ENCODE results near the gene PRCP.

PRCP gene

DNA sequence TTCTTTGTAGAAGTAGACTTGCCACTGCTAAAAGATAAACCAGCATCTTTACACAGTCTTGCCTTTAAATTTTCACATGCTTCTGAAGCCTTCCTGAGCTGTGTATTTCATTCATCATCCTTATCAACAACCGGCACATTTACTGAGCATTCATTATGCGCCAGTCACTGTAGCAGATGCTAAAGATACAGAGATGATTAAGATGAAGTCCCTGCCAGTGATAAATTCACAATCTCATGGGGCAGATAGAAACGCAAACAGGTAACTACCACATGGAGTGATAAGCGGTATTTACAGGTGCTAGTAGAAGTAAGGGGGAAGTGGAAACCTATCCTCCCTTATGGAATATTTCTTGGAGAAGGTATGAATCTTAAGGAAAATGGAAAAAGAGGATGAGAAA is 67.2 kb downstream of the PRCP start:
- no peak overlapping the region for H3K4me2 ChIP-seq (ENCODE audit: low read length, poor library complexity, severe bottlenecking)
- no peak overlapping the region for H2AFZ ChIP-seq (ENCODE audit: low read depth, low read length)
- peaks cover 0 to 22% of the 10 kb centered on the region in 2 experiments for H3K36me3 ChIP-seq (ENCODE audit: control insufficient read depth in 1 of 2, insufficient read depth in 2 of 2, low read depth in 1 of 2, low read length in 2 of 2)
- no peaks in the 10 kb centered on the region for H3K9me3 ChIP-seq (ENCODE audit: control insufficient read depth, low read length)
- H3K27me3 ChIP-seq (ENCODE audit: control insufficient read depth in 1 of 2, insufficient read depth in 1 of 2, low read length in 2 of 2): no peaks in the 10 kb centered on the region
- no peak overlapping the region for H3K9ac ChIP-seq (ENCODE audit: low read length)
- H4K8ac ChIP-seq (ENCODE audit: low read length): no peak overlapping the region
- no peak overlapping the region for H3K14ac ChIP-seq (ENCODE audit: low read length in 2 of 2)
- WGBS: over 99% methylated on average over 4 of the region's 4 CpGs
- H3K4me3 ChIP-seq (ENCODE audit: insufficient read depth in 1 of 2, low read depth in 1 of 2, low read length in 2 of 2): no peak overlapping the region
- no peak overlapping the region for H2BK12ac ChIP-seq (ENCODE audit: low read length in 2 of 2)
- H3K79me1 ChIP-seq (replicated peaks; ENCODE audit: low read length, poor library complexity, severe bottlenecking): no peaks in the 10 kb centered on the region
- H3K23ac ChIP-seq (ENCODE audit: low read length in 2 of 2): no peak overlapping the region
- no peak overlapping the region for H3K27ac ChIP-seq (ENCODE audit: low read length, poor library complexity, severe bottlenecking)
- DNase-seq: no peak
- H3K4me1 ChIP-seq (ENCODE audit: control insufficient read depth, insufficient read depth, low read depth, low read length): no peaks in the 10 kb centered on the region
- H2BK15ac ChIP-seq (ENCODE audit: low read depth, poor library complexity, severe bottlenecking): no peak overlapping the region
- H4K91ac ChIP-seq (ENCODE audit: low read length): no peak overlapping the region
- H3K4ac ChIP-seq (ENCODE audit: low read depth in 1 of 2, low read length in 2 of 2): no peak overlapping the region
- no peak overlapping the region for H2BK120ac ChIP-seq (ENCODE audit: low read depth, low read length)
- no peak overlapping the region for H3K18ac ChIP-seq (ENCODE audit: low read depth in 1 of 2, low read length in 2 of 2)
- no peak overlapping the region for H2BK5ac ChIP-seq (ENCODE audit: low read depth, low read length, poor library complexity, severe bottlenecking)
- H2AK5ac ChIP-seq (ENCODE audit: low read length, severe bottlenecking): no peak overlapping the region

DNA sequence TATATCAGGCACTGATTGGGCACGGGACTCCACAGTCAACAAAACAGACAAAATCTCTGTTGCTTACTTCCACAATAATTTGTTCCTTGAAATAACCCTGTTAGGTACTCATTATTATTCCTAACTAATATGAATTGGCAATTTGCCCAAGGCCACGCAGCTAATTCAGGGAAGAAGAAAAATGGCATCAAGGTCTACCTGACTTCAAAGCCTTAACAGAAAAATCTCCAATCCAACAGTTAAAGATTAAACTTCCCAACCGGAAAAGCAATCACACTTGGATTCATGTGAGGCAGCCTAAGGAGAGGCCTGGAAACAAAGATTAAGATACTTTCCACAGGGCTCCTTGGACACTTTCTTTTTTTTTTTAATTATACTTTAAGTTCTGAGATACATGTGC is 68.9 kb downstream of the PRCP start:
- Histone ChIP-seq H4K91ac (ENCODE audit: low read length) (no peak overlapping the region), H3K9me3 (ENCODE audit: control insufficient read depth, low read length) (no peaks in the 10 kb centered on the region), H3K27me3 (ENCODE audit: control insufficient read depth in 1 of 2, insufficient read depth in 1 of 2, low read length in 2 of 2) (no peaks in the 10 kb centered on the region), H2BK12ac (ENCODE audit: low read length in 2 of 2) (no peak overlapping the region), H3K18ac (ENCODE audit: low read depth in 1 of 2, low read length in 2 of 2) (no peak overlapping the region), H3K27ac (ENCODE audit: low read length, poor library complexity, severe bottlenecking) (no peak overlapping the region), H2AFZ (ENCODE audit: low read depth, low read length) (no peak overlapping the region), H3K36me3 (ENCODE audit: control insufficient read depth in 1 of 2, insufficient read depth in 2 of 2, low read depth in 1 of 2, low read length in 2 of 2) (peaks cover 0 to 7% of the 10 kb centered on the region in 2 experiments), H3K23ac (ENCODE audit: low read length in 2 of 2) (no peak overlapping the region), H2BK15ac (ENCODE audit: low read depth, poor library complexity, severe bottlenecking) (no peak overlapping the region), H2AK5ac (ENCODE audit: low read length, severe bottlenecking) (no peak overlapping the region), H2BK5ac (ENCODE audit: low read depth, low read length, poor library complexity, severe bottlenecking) (no peak overlapping the region), H3K4me2 (ENCODE audit: low read length, poor library complexity, severe bottlenecking) (no peak overlapping the region), H4K8ac (ENCODE audit: low read length) (no peak overlapping the region), H3K4me3 (ENCODE audit: insufficient read depth in 1 of 2, low read depth in 1 of 2, low read length in 2 of 2) (no peak overlapping the region), H3K9ac (ENCODE audit: low read length) (no peak overlapping the region), H3K4me1 (ENCODE audit: control insufficient read depth, insufficient read depth, low read depth, low read length) (no peaks in the 10 kb centered on the region), H2BK120ac (ENCODE audit: low read depth, low read length) (no peak overlapping the region), H3K14ac (ENCODE audit: low read length in 2 of 2) (no peak overlapping the region), H3K79me1 (replicated peaks; ENCODE audit: low read length, poor library complexity, severe bottlenecking) (no peaks in the 10 kb centered on the region), H3K4ac (ENCODE audit: low read depth in 1 of 2, low read length in 2 of 2) (no peak overlapping the region)
- DNase-seq: no peak
- WGBS: 98% methylated on average over 3 of the region's 3 CpGs

DNA sequence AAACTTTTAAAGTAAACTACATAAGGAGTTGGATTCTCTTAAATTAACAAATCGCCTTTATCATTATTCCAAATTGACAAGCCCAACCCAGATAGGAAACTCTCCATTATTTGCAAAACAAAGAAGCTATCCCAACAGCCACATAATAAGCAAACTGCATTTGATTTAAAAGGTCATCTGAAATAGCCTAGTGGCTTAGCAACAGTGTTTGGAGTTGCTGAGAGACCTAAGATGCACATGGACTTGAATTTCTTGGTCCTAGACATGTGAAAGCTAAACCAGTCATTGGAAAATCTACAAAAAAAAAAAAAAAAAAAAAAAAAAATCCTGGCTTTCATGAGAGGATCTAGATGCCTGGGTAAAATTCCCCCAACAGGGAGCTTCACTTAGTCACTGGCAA is 69.5 kb downstream of the PRCP start:
- Histone ChIP-seq H2AK5ac (ENCODE audit: low read length, severe bottlenecking) (no peak overlapping the region), H3K27ac (ENCODE audit: low read length, poor library complexity, severe bottlenecking) (no peak overlapping the region), H3K4me3 (ENCODE audit: insufficient read depth in 1 of 2, low read depth in 1 of 2, low read length in 2 of 2) (no peak overlapping the region), H3K9me3 (ENCODE audit: control insufficient read depth, low read length) (no peaks in the 10 kb centered on the region), H3K14ac (ENCODE audit: low read length in 2 of 2) (no peak overlapping the region), H2BK12ac (ENCODE audit: low read length in 2 of 2) (no peak overlapping the region), H3K4me1 (ENCODE audit: control insufficient read depth, insufficient read depth, low read depth, low read length) (no peaks in the 10 kb centered on the region), H3K18ac (ENCODE audit: low read depth in 1 of 2, low read length in 2 of 2) (no peak overlapping the region), H2BK120ac (ENCODE audit: low read depth, low read length) (no peak overlapping the region), H4K91ac (ENCODE audit: low read length) (no peak overlapping the region), H2BK5ac (ENCODE audit: low read depth, low read length, poor library complexity, severe bottlenecking) (no peak overlapping the region), H4K8ac (ENCODE audit: low read length) (no peak overlapping the region), H3K79me1 (replicated peaks; ENCODE audit: low read length, poor library complexity, severe bottlenecking) (no peaks in the 10 kb centered on the region), H3K36me3 (ENCODE audit: control insufficient read depth in 1 of 2, insufficient read depth in 2 of 2, low read depth in 1 of 2, low read length in 2 of 2) (peaks cover 0 to 5% of the 10 kb centered on the region in 2 experiments), H2BK15ac (ENCODE audit: low read depth, poor library complexity, severe bottlenecking) (no peak overlapping the region), H3K23ac (ENCODE audit: low read length in 2 of 2) (no peak overlapping the region), H3K27me3 (ENCODE audit: control insufficient read depth in 1 of 2, insufficient read depth in 1 of 2, low read length in 2 of 2) (no peaks in the 10 kb centered on the region), H3K4me2 (ENCODE audit: low read length, poor library complexity, severe bottlenecking) (no peak overlapping the region), H2AFZ (ENCODE audit: low read depth, low read length) (no peak overlapping the region), H3K4ac (ENCODE audit: low read depth in 1 of 2, low read length in 2 of 2) (no peak overlapping the region), H3K9ac (ENCODE audit: low read length) (no peak overlapping the region)
- 100% methylated on average over 1 of the region's 1 CpG for WGBS
- DNase-seq: no peak

DNA sequence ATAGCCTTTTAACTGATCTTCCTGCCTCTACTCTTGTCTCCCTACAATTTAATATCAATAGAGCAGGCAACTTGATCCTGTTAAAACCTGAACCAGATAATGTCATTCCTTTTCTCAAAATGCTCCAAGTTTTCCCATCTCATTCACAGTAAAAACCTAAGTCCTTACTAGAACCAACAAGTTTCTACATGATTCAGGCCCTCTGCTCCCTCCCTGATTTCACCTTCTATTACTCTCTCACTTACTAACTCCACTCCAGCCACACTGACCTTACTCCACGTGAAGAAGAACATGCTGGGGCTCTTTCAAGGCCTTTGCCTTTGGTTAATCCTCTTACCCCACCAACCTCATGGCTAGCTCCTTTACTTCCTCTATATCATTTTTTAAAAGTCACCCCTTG is 71.1 kb downstream of the PRCP start:
- H3K27me3 ChIP-seq (ENCODE audit: control insufficient read depth in 1 of 2, insufficient read depth in 1 of 2, low read length in 2 of 2): no peaks in the 10 kb centered on the region
- H3K36me3 ChIP-seq (ENCODE audit: control insufficient read depth in 1 of 2, insufficient read depth in 2 of 2, low read depth in 1 of 2, low read length in 2 of 2): peaks cover 0 to 14% of the 10 kb centered on the region in 2 experiments
- no peaks in the 10 kb centered on the region for H3K79me1 ChIP-seq (replicated peaks; ENCODE audit: low read length, poor library complexity, severe bottlenecking)
- H3K27ac ChIP-seq (ENCODE audit: low read length, poor library complexity, severe bottlenecking): no peak overlapping the region
- H3K9ac ChIP-seq (ENCODE audit: low read length): no peak overlapping the region
- no peak overlapping the region for H3K4me3 ChIP-seq (ENCODE audit: insufficient read depth in 1 of 2, low read depth in 1 of 2, low read length in 2 of 2)
- H3K4me2 ChIP-seq (ENCODE audit: low read length, poor library complexity, severe bottlenecking): no peak overlapping the region
- no peak overlapping the region for H2AK5ac ChIP-seq (ENCODE audit: low read length, severe bottlenecking)
- H2BK120ac ChIP-seq (ENCODE audit: low read depth, low read length): no peak overlapping the region
- no peak overlapping the region for H2AFZ ChIP-seq (ENCODE audit: low read depth, low read length)
- no peak overlapping the region for H3K4ac ChIP-seq (ENCODE audit: low read depth in 1 of 2, low read length in 2 of 2)
- DNase-seq: no peak
- H2BK12ac ChIP-seq (ENCODE audit: low read length in 2 of 2): no peak overlapping the region
- no peaks in the 10 kb centered on the region for H3K9me3 ChIP-seq (ENCODE audit: control insufficient read depth, low read length)
- no peak overlapping the region for H3K14ac ChIP-seq (ENCODE audit: low read length in 2 of 2)
- H3K23ac ChIP-seq (ENCODE audit: low read length in 2 of 2): no peak overlapping the region
- no peak overlapping the region for H2BK15ac ChIP-seq (ENCODE audit: low read depth, poor library complexity, severe bottlenecking)
- 81% methylated on average over 1 of the region's 1 CpG for WGBS
- no peak overlapping the region for H4K8ac ChIP-seq (ENCODE audit: low read length)
- H3K18ac ChIP-seq (ENCODE audit: low read depth in 1 of 2, low read length in 2 of 2): no peak overlapping the region
- no peaks in the 10 kb centered on the region for H3K4me1 ChIP-seq (ENCODE audit: control insufficient read depth, insufficient read depth, low read depth, low read length)
- no peak overlapping the region for H2BK5ac ChIP-seq (ENCODE audit: low read depth, low read length, poor library complexity, severe bottlenecking)
- no peak overlapping the region for H4K91ac ChIP-seq (ENCODE audit: low read length)
